PC-3 (cell line): ENCODE measurements around the gene UBAP1. TPM values are rescaled to one million over a fixed set of nuclear protein-coding genes. Genes with fewer than 3 reads are reported as not detected.

Experiments
- ATAC-seq: fragments of 200-7000 bp; cut with Tn5 transposase; 2 replicates; pipeline ENCODE4 v1.9.1; 2020; ENCODE audit warnings: mild to moderate bottlenecking, moderate library complexity
- BruUV-seq: library from RNA; stranded (reverse); fragments of 400-500 nt; replicated peaks from 2 replicates; lab custom pipeline; 2021; lab: Mats Ljungman, UMichigan
- CTCF ChIA-PET: fragments of 300-600 bp; sonication (Branson Sonifier 250); formaldehyde crosslinking; loops from one replicate; lab custom pipeline; 2022; ENCODE audit warnings: antibody characterized with exemption; lab: Charles Lee
- POLR2A ChIA-PET: fragments of 300-600 bp; sonication (Branson Sonifier 250); formaldehyde crosslinking; loops from one replicate; lab custom pipeline; 2022; ENCODE audit warnings: antibody characterized with exemption; ENCODE audit not compliant: unreplicated experiment; lab: Charles Lee
- DNase-seq: peaks from one replicate; pipeline ENCODE4 v3.0.0-alpha.2; 2015
- H2AFZ ChIP-seq: fragments of 300-600 bp; sonication (generic); 2 replicates; pipeline ENCODE4 v1.6.0; 2016; ENCODE audit warnings: antibody characterized with exemption, low read length
- H3F3A ChIP-seq: fragments of 300-600 bp; sonication (generic); one replicate; pipeline ENCODE4 v1.6.0; 2017; ENCODE audit warnings: antibody characterized with exemption, low read length, control low read depth, mild to moderate bottlenecking; ENCODE audit not compliant: unreplicated experiment
- H3K27ac ChIP-seq: fragments of 300-600 bp; sonication (generic); 2 replicates; pipeline ENCODE4 v1.5.1; 2016; ENCODE audit warnings: mild to moderate bottlenecking, low read length
- H3K27me3 ChIP-seq: fragments of 300-600 bp; sonication (generic); 2 replicates; pipeline ENCODE4 v1.6.1; 2016; ENCODE audit warnings: low read length, mixed read lengths
- H3K36me3 ChIP-seq: fragments of 300-600 bp; sonication (generic); 2 replicates; pipeline ENCODE4 v1.6.1; 2016; ENCODE audit warnings: low read depth, mixed run types, low read length, mixed read lengths
- H3K4me1 ChIP-seq: fragments of 300-600 bp; sonication (generic); 2 replicates; pipeline ENCODE4 v1.5.1; 2016; ENCODE audit warnings: low read length; ENCODE audit not compliant: insufficient read depth
- H3K4me2 ChIP-seq: fragments of 300-600 bp; sonication (generic); 2 replicates; pipeline ENCODE4 v1.6.0; 2016; ENCODE audit warnings: low read length
- H3K4me3 ChIP-seq: fragments of 300-600 bp; sonication (generic); 2 replicates; pipeline ENCODE4 v1.5.1; 2016; ENCODE audit warnings: mild to moderate bottlenecking, low read length, mixed read lengths
- H3K79me2 ChIP-seq: fragments of 300-600 bp; sonication (generic); 2 replicates; pipeline ENCODE4 v1.6.1; 2017; ENCODE audit warnings: low read length, mixed read lengths
- H3K9ac ChIP-seq: fragments of 300-600 bp; sonication (generic); 2 replicates; pipeline ENCODE4 v1.6.0; 2016; ENCODE audit warnings: mild to moderate bottlenecking, low read length
- H3K9me2 ChIP-seq: fragments of 300-600 bp; sonication (generic); replicated peaks from 2 replicates; pipeline ENCODE4 v1.6.1; 2016; ENCODE audit warnings: mixed run types, low read length, mixed read lengths
- H3K9me3 ChIP-seq: fragments of 300-600 bp; sonication (generic); 2 replicates; pipeline ENCODE4 v1.6.1; 2016; ENCODE audit warnings: low read length, mixed read lengths
- H4K20me1 ChIP-seq: fragments of 300-600 bp; sonication (generic); 2 replicates; pipeline ENCODE4 v1.6.1; 2016; ENCODE audit warnings: low read length, mixed read lengths
- CTCF ChIP-seq: fragments of 300-600 bp; sonication (generic); conservative IDR thresholded peaks from 2 replicates; pipeline ENCODE4 v1.5.1; 2017; ENCODE audit warnings: antibody characterized with exemption, low read depth, mild to moderate bottlenecking, low read length
- EZH2 ChIP-seq: fragments of 300-600 bp; sonication (generic); IDR thresholded peaks from one replicate; pipeline ENCODE4 v1.6.1; 2017; ENCODE audit warnings: antibody characterized with exemption, mild to moderate bottlenecking, low read length; ENCODE audit not compliant: unreplicated experiment
- EZH2phosphoT487 ChIP-seq: fragments of 300-600 bp; sonication (generic); IDR thresholded peaks from 2 replicates; pipeline ENCODE4 v1.6.1; 2018; ENCODE audit warnings: mild to moderate bottlenecking, antibody characterized with exemption, low read length, borderline replicate concordance
- intact Hi-C: fragments of 100-400 bp; cut with micrococcal nuclease; formaldehyde crosslinking; loops from 2 replicates; pipeline ENCODE4 v1.9.0; 2023
- total RNA-seq: library from RNA; depleted of rRNA; stranded (reverse); fragments of >200 nt; gene quantifications from 2 replicates; pipeline ENCODE4 v1.2.3, GENCODE V29; 2014

UBAP1 gene
- total RNA-seq, 1 experiment from 2014 or later: 15.2 TPM

- BruUV-seq: TSS peak; percentile 24
- ATAC-seq (peak; percentile 8; the same call in 1 of the 2 replicates), DNase-seq (no peak)
- Histone ChIP-seq H3K79me2 (peaks cover 92% of the 10 kb centered on the region), H3K27me3 (no peaks in the 10 kb centered on the region), H3K9ac (peak overlapping the region; percentile 50), H3K27ac (peak overlapping the region; percentile 88), H4K20me1 (0 out of 2 replicates have a peak, but pooled peaks cover 7% of the 10 kb centered on the region), H3K36me3 (peaks cover 3% of the 10 kb centered on the region; the same call in 1 of the 2 replicates), H2AFZ (no peak overlapping the region), H3F3A (peaks cover 7% of the 10 kb centered on the region), H3K9me3 (no peaks in the 10 kb centered on the region), H3K4me2 (peak overlapping the region; percentile 74), H3K4me1 (peaks cover 23% of the 10 kb centered on the region), H3K9me2 (no peaks in the 10 kb centered on the region), H3K4me3 (peak overlapping the region; percentile 35; the same call in 1 of the 2 replicates)
- intact Hi-C loops: no loop called here
- POLR2A ChIA-PET: no interaction called here
- CTCF ChIA-PET: interaction anchor here (0.9 to 1.0 kb wide), 2 partner anchors 12 to 50 kb away, joined by 3 read pairs; no protein-coding TSS in a partner anchor
- TF ChIP-seq EZH2: no peak
- TF ChIP-seq EZH2phosphoT487: no peak
- TF ChIP-seq CTCF: no peak
Observed at GRCh38 chr9:34203275-34203991, 24.6 kb downstream of the UBAP1 start.

- Histone ChIP-seq H3K36me3 (peaks cover 3% of the 10 kb centered on the region; the same call in 1 of the 2 replicates), H4K20me1 (0 out of 2 replicates have a peak, but pooled peaks cover 7% of the 10 kb centered on the region), H3K9ac (peak overlapping the region; percentile 50), H3K27ac (peak overlapping the region; percentile 88), H3K27me3 (no peaks in the 10 kb centered on the region), H3F3A (peaks cover 7% of the 10 kb centered on the region), H2AFZ (no peak overlapping the region), H3K79me2 (peaks cover 89% of the 10 kb centered on the region), H3K4me1 (peaks cover 23% of the 10 kb centered on the region), H3K4me3 (peak overlapping the region; percentile 35), H3K4me2 (peak overlapping the region; percentile 74), H3K9me3 (no peaks in the 10 kb centered on the region), H3K9me2 (no peaks in the 10 kb centered on the region)
- intact Hi-C loops: no loop called here
- ChIA-PET CTCF (interaction anchor here (0.9 to 1.0 kb wide), 2 partner anchors 13 to 49 kb away, joined by 3 read pairs; no protein-coding TSS in a partner anchor), POLR2A (no interaction called here)
- TF ChIP-seq EZH2 (no peak), EZH2phosphoT487 (no peak), CTCF (no peak)
- ATAC-seq (peak; percentile 85), DNase-seq (peak; percentile 68)
- BruUV-seq: no TSS peak
Observed at GRCh38 chr9:34203992-34204635, 25.3 kb downstream of the UBAP1 start.
